H1 (cell line): ENCODE data around the gene WDR89. TPM values are rescaled to one million over a fixed set of nuclear protein-coding genes. Genes with fewer than 3 reads are reported as not detected.

Experiments
- CTCF ChIA-PET: fragments of 300-600 bp; sonication (Branson Sonifier 250); formaldehyde crosslinking; loops from one replicate; lab custom pipeline; 2021; ENCODE audit not compliant: partially characterized antibody; lab: Charles Lee
- POLR2A ChIA-PET: fragments of 300-600 bp; sonication (Branson Sonifier 250); formaldehyde crosslinking; loops from one replicate; lab custom pipeline; 2021; ENCODE audit warnings: inconsistent platforms; ENCODE audit not compliant: partially characterized antibody; lab: Charles Lee
- DNase-seq, 2 experiments: peaks; one replicate each; pipeline versions ENCODE4 v3.0.0 to v3.0.0-alpha.2; 2010 to 2022; ENCODE audit warnings: low spot score in 2 of 2, low read depth in 1 of 2, mixed read lengths in 1 of 2
- FAIRE-seq: peaks from 2 replicates; lab custom pipeline; 2011; peaks lifted over from hg19 to GRCh38; lab: Jason Lieb, UNC
- H2AFZ ChIP-seq: 2 replicates; pipeline ENCODE4 v1.8.1; 2012; ENCODE audit warnings: low read length, inconsistent platforms
- H2AK5ac ChIP-seq: 2 replicates; pipeline ENCODE4 v1.6.1; 2013; ENCODE audit warnings: low read depth, low read length
- H2BK120ac ChIP-seq: replicated peaks from 2 replicates; pipeline ENCODE3; 2013; ENCODE audit warnings: low read depth, low read length, inconsistent platforms
- H2BK12ac ChIP-seq: 2 replicates; pipeline ENCODE4 v1.6.1; 2013; ENCODE audit warnings: low read depth, low read length
- H2BK15ac ChIP-seq: 2 replicates; pipeline ENCODE4 v1.6.1; 2013; ENCODE audit warnings: low read length
- H2BK20ac ChIP-seq: 2 replicates; pipeline ENCODE4 v1.6.1; 2013; ENCODE audit warnings: low read length
- H2BK5ac ChIP-seq: 2 replicates; pipeline ENCODE4 v1.6.1; 2013; ENCODE audit warnings: low read depth, low read length
- H3K14ac ChIP-seq: 2 replicates; pipeline ENCODE4 v1.6.1; 2013; ENCODE audit warnings: inconsistent platforms; ENCODE audit not compliant: insufficient read length
- H3K18ac ChIP-seq: 2 replicates; pipeline ENCODE4 v1.6.1; 2013; ENCODE audit warnings: low read length; ENCODE audit errors: extremely low read depth
- H3K23ac ChIP-seq: 2 replicates; pipeline ENCODE4 v1.6.1; 2013; ENCODE audit warnings: inconsistent platforms; ENCODE audit not compliant: insufficient read length
- H3K23me2 ChIP-seq: 2 replicates; pipeline ENCODE4 v1.6.1; 2013; ENCODE audit warnings: low read depth, low read length
- H3K27ac ChIP-seq: 2 replicates; pipeline ENCODE4 v1.6.1; 2011; ENCODE audit warnings: low read depth, low read length, inconsistent platforms
- H3K27me3 ChIP-seq, 4 experiments: replicated peaks in 1 of 4; 1 replicate in 1 of 4; 2 replicates in 3 of 4; pipeline versions ENCODE4 v1.6.1 to v1.8.1; 2011 to 2013; ENCODE audit warnings: low read length in 3 of 4, mild to moderate bottlenecking in 3 of 4, inconsistent platforms in 2 of 4, mixed read lengths in 2 of 4, moderate library complexity in 1 of 4; ENCODE audit not compliant: control insufficient read depth in 3 of 4, insufficient read depth in 3 of 4; ENCODE audit errors: extremely low read depth in 1 of 4
- H3K36me3 ChIP-seq, 4 experiments: 2 replicates each; pipeline versions ENCODE4 v1.6.1 to v1.8.1; 2011 to 2013; ENCODE audit warnings: mild to moderate bottlenecking in 4 of 4, low read length in 3 of 4, moderate library complexity in 2 of 4, control low read depth in 1 of 4, inconsistent platforms in 1 of 4; ENCODE audit not compliant: insufficient read depth in 4 of 4, control insufficient read depth in 2 of 4
- H3K4ac ChIP-seq: replicated peaks from 2 replicates; pipeline ENCODE3; 2013; ENCODE audit warnings: low read length, low read depth, mixed read lengths, inconsistent platforms; ENCODE audit not compliant: insufficient read length
- H3K4me1 ChIP-seq, 4 experiments: replicated peaks in 1 of 4; 1 replicate in 1 of 4; 2 replicates in 3 of 4; pipeline versions ENCODE4 v1.6.1 to v1.8.1; 2011 to 2013; ENCODE audit warnings: low read length in 3 of 4, inconsistent platforms in 2 of 4, mixed read lengths in 1 of 4; ENCODE audit not compliant: insufficient read depth in 4 of 4, control insufficient read depth in 3 of 4
- H3K4me2 ChIP-seq, 2 experiments: 2 replicates each; pipeline versions ENCODE4 v1.6.1 to v1.8.1; 2011 to 2013; ENCODE audit warnings: low read depth in 2 of 2, low read length in 2 of 2, control low read depth in 1 of 2, inconsistent platforms in 1 of 2, mild to moderate bottlenecking in 1 of 2; ENCODE audit not compliant: insufficient read depth in 1 of 2
- H3K4me3 ChIP-seq, 4 experiments: fragments of 200-600, 300-600 bp in 1 of 4; sonication (generic), shearing (Covaris generic), sonication (Bioruptor Twin) in 1 of 4; 2 replicates each; pipeline versions ENCODE4 v1.5.1 to v1.8.1; 2011 to 2016; ENCODE audit warnings: low read length in 4 of 4, low read depth in 3 of 4, control low read depth in 2 of 4, inconsistent platforms in 2 of 4, mild to moderate bottlenecking in 2 of 4, mixed read lengths in 1 of 4, moderate library complexity in 1 of 4; ENCODE audit not compliant: insufficient read depth in 2 of 4; ENCODE audit errors: extremely low read depth in 1 of 4
- H3K56ac ChIP-seq: replicated peaks from 2 replicates; pipeline ENCODE3; 2013; ENCODE audit warnings: low read depth, mild to moderate bottlenecking, mixed read lengths, low read length, inconsistent platforms; ENCODE audit not compliant: insufficient read length
- H3K79me1 ChIP-seq: 2 replicates; pipeline ENCODE4 v1.6.1; 2013; ENCODE audit warnings: low read depth, low read length, control low read depth
- H3K79me2 ChIP-seq, 2 experiments: 2 replicates each; pipeline versions ENCODE4 v1.6.1 to v1.8.1; 2012 to 2013; ENCODE audit warnings: low read length in 2 of 2, mild to moderate bottlenecking in 2 of 2, inconsistent platforms in 1 of 2; ENCODE audit not compliant: insufficient read depth in 2 of 2, control insufficient read depth in 1 of 2
- H3K9ac ChIP-seq, 4 experiments: replicated peaks in 1 of 4; 1 replicate in 1 of 4; 2 replicates in 3 of 4; pipeline versions ENCODE4 v1.6.1 to v1.8.1; 2011 to 2013; ENCODE audit warnings: low read depth in 3 of 4, low read length in 3 of 4, control low read depth in 2 of 4, mild to moderate bottlenecking in 2 of 4, moderate library complexity in 2 of 4, inconsistent platforms in 1 of 4; ENCODE audit errors: extremely low read depth in 1 of 4
- H3K9me3 ChIP-seq, 2 experiments: 2 replicates each; pipeline versions ENCODE4 v1.6.1 to v1.8.1; 2012 to 2013; ENCODE audit warnings: mild to moderate bottlenecking in 2 of 2, moderate library complexity in 2 of 2, control low read depth in 1 of 2, inconsistent platforms in 1 of 2, low read depth in 1 of 2, low read length in 1 of 2, mixed read lengths in 1 of 2; ENCODE audit not compliant: insufficient read depth in 2 of 2
- H4K20me1 ChIP-seq, 2 experiments: replicated peaks in 1 of 2; 2 replicates each; pipeline versions ENCODE3 to v1.8.1; 2011 to 2013; ENCODE audit warnings: inconsistent platforms in 2 of 2, low read length in 2 of 2, mild to moderate bottlenecking in 1 of 2; ENCODE audit not compliant: insufficient read depth in 2 of 2, control insufficient read depth in 1 of 2
- H4K5ac ChIP-seq: 2 replicates; pipeline ENCODE4 v1.6.1; 2013; ENCODE audit warnings: low read length, low read depth, mixed read lengths, inconsistent platforms; ENCODE audit not compliant: insufficient read length
- H4K8ac ChIP-seq: 2 replicates; pipeline ENCODE4 v1.8.0; 2013; ENCODE audit warnings: mild to moderate bottlenecking, moderate library complexity, low read length, inconsistent platforms; ENCODE audit not compliant: insufficient read depth; ENCODE audit errors: extremely low read depth
- H4K91ac ChIP-seq: replicated peaks from 2 replicates; pipeline ENCODE3; 2013; ENCODE audit warnings: low read length, mixed read lengths, inconsistent platforms; ENCODE audit not compliant: insufficient read length
- FOSL1 ChIP-seq: IDR thresholded peaks from 2 replicates; pipeline ENCODE4 v1.6.1; 2011; ENCODE audit warnings: mild to moderate bottlenecking, low read depth, low read length, moderate library complexity; ENCODE audit not compliant: insufficient read depth
- JUN ChIP-seq: IDR thresholded peaks from 2 replicates; pipeline ENCODE4 v1.6.1; 2011; ENCODE audit warnings: low read depth, mild to moderate bottlenecking, improper control_type of control experiment, low read length
- RNF2 ChIP-seq: fragments of 200-900, 300-1000 bp; sonication (generic); IDR thresholded peaks from 2 replicates; pipeline ENCODE4 v1.7.1; 2016; ENCODE audit warnings: borderline replicate concordance, low read depth, mild to moderate bottlenecking, antibody characterized with exemption, low read length; ENCODE audit not compliant: poor library complexity, severe bottlenecking; ENCODE audit errors: missing control alignments
- WGBS, 2 experiments: shearing (Covaris generic) in 1 of 2; methylation state at CpG; one replicate each; pipeline versions ENCODE4 v1.1.6 to v1.1.7; 2013 to 2015; ENCODE audit warnings: low lambda C conversion rate in 2 of 2, mixed read lengths in 2 of 2, inconsistent platforms in 1 of 2, low coverage in 1 of 2, missing lambda C conversion rate in 1 of 2; ENCODE audit not compliant: insufficient replicate concordance in 2 of 2, insufficient coverage in 1 of 2, insufficient read length in 1 of 2; ENCODE audit errors: extremely low coverage in 1 of 2, missing lambda C conversion rate in 1 of 2; 5-methylcytosine and 5-hydroxymethylcytosine counted together
- polyA plus RNA-seq, 7 experiments: library from polyadenylated mRNA; depleted of rRNA in 3 of 7; stranded (reverse) in 5 of 7; unstranded in 2 of 7; fragments of >200 nt in 5 of 7; fragments of 200-250 nt in 2 of 7; gene quantifications; 1 replicate in 5 of 7; 2 replicates in 1 of 7; 4 replicates in 1 of 7; pipeline versions ENCODE4 v1.2.1 to v1.2.3, GENCODE V29; 2011 to 2013; ENCODE audit warnings: missing spikeins in 2 of 7, mixed read lengths in 2 of 7
- total RNA-seq: library from RNA; stranded (reverse); fragmentation: NEBNext Ultra II Directional; extraction: Animal tissue kit (Norgen Biotek cat#: 25700); gene quantifications from 2 replicates; pipeline ENCODE4 v1.2.1, GENCODE V29; 2021

The WDR89 gene
- total and polyA plus RNA-seq, 2 of the 8 experiments (the other 6 are each of a cell fraction or from before 2014, with no cell fraction given): 8.3 to 32.9 TPM

GRCh38 chr14:63647696-63648410 lies 6.2 kb upstream of the WDR89 start:
- Histone ChIP-seq H4K91ac (no peak overlapping the region), H3K36me3 (no peaks in the 10 kb centered on the region), H2BK12ac (no peak overlapping the region), H2BK15ac (no peak overlapping the region), H4K8ac (no peak overlapping the region), H4K5ac (no peak overlapping the region), H3K23ac (no peak overlapping the region), H3K9me3 (no peaks in the 10 kb centered on the region), H3K56ac (no peak overlapping the region), H3K4ac (no peak overlapping the region), H3K9ac (no peak overlapping the region), H2AFZ (no peak overlapping the region), H3K27me3 (no peaks in the 10 kb centered on the region), H3K18ac (no peak overlapping the region), H3K14ac (no peak overlapping the region), H3K4me1 (no peaks in the 10 kb centered on the region; a peak in 1 of 7 replicates), H2BK120ac (no peak overlapping the region), H3K23me2 (no peaks in the 10 kb centered on the region), H2AK5ac (no peak overlapping the region), H4K20me1 (no peaks in the 10 kb centered on the region), H2BK20ac (no peak overlapping the region), H2BK5ac (no peak overlapping the region), H3K4me3 (no peak overlapping the region), H3K79me1 (no peaks in the 10 kb centered on the region), H3K27ac (no peak overlapping the region), H3K79me2 (no peaks in the 10 kb centered on the region), H3K4me2 (no peak overlapping the region)
- CTCF ChIA-PET: interaction anchor here (0.6 to 2.0 kb wide), 4 partner anchors 15 to 121 kb away, joined by 3 to 4 read pairs (median 4); no protein-coding TSS in a partner anchor
- no peak for DNase-seq
- 83% methylated on average over 6 of the region's 6 CpGs; no CpG with 5 or more reads in 1 of the 2 experiments for WGBS, 2 experiments
- no peak for FAIRE-seq
- POLR2A ChIA-PET: interaction anchor here (0.7 kb wide), 1 partner anchor 386 kb away, joined by 3 read pairs; no protein-coding TSS in a partner anchor
- TF ChIP-seq RNF2: no peak
- no peak for TF ChIP-seq FOSL1
- TF ChIP-seq JUN: no peak
